ENCODE results near the gene MGAT3. TPM values are rescaled to one million over a fixed set of nuclear protein-coding genes. Genes with fewer than 3 reads are reported as not detected.

MGAT3 gene
- total RNA-seq, 1 experiment from 2014 or later = 0.20 TPM

DNA sequence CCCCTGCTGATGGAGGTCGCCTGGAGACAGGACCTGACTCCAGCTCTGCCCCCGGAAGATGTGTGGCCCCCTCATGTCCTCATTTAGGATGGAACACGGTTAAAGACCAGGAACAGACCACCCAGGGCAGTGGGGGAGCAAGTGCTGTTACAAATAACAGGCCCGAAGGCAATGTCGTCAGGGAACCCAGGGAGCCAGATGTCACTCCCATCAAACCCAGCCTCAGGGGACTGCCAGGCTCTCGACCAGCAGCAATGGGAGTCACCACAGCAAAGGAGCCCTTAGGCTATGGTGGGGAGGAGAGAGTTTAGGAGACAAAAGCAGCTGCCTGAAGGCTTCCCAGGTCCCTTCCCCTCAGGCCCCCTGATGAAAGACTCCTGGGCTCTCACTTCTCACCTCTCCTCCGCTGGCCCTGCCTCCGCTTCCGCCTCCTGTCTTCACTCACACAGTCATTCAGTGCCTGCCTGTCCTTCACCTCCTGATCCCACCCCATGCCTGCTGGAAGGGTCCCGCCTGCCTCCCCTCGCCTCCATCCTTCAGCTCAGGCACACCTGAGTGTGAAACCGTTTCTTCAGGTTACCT, 71.4 kb downstream of the MGAT3 start:
- peaks cover 53% of the 10 kb centered on the region for H3K79me2 ChIP-seq (ENCODE audit: insufficient read depth, low read length)
- peaks cover 18 to 39% of the 10 kb centered on the region in 2 experiments for H3K4me1 ChIP-seq (ENCODE audit: control insufficient read depth in 1 of 2, insufficient read depth in 2 of 2, low read length in 2 of 2)
- no peaks in the 10 kb centered on the region for H3K9me3 ChIP-seq (ENCODE audit: control insufficient read depth in 1 of 2, insufficient read depth in 1 of 2, low read depth in 1 of 2, low read length in 2 of 2)
- no peaks in the 10 kb centered on the region for H3K9me2 ChIP-seq (ENCODE audit: insufficient read depth)
- H3K9ac ChIP-seq (ENCODE audit: low read length) = no peak overlapping the region; the same call in 1 of the 2 replicates
- no peak overlapping the region for H3K4me3 ChIP-seq (replicated peaks in 1 of 2; ENCODE audit: low read depth in 1 of 2, low read length in 2 of 2)
- H4K20me1 ChIP-seq (ENCODE audit: insufficient read depth) = peaks cover 10% of the 10 kb centered on the region; the same call in 1 of the 2 replicates
- H3K4me2 ChIP-seq (ENCODE audit: low read length) = peak overlapping the region; percentile 47; the same call in 1 of the 2 replicates
- BruUV-seq (replicated peaks) = no TSS peak
- peak overlapping the region; percentile 0; the same call in 1 of the 2 replicates for H3K27ac ChIP-seq (ENCODE audit: low read depth, low read length)
- H3K27me3 ChIP-seq (ENCODE audit: insufficient read depth, low read length) = no peaks in the 10 kb centered on the region
- ChIA-PET POLR2A (interaction anchor here (0.9 to 2.2 kb wide), 3 partner anchors 8 to 217 kb away, joined by 3 to 20 read pairs (median 4); partner anchors contain the start of genes ATF4 and MIEF1), RAD21 (ENCODE audit: low non-redundant PET in 1 of 2, low total read pairs in 2 of 2, uncharacterized antibody in 2 of 2, unreplicated experiment in 2 of 2) (interaction anchor here in 1 of 2 experiments (1.1 kb wide), 1 partner anchor 406 kb away, joined by 3 read pairs; no protein-coding TSS in a partner anchor), CTCF (interaction anchor here (1.0 to 2.8 kb wide), 7 partner anchors 10 to 516 kb away, joined by 3 to 86 read pairs (median 7); partner anchors contain the start of gene MIEF1)
- H2AFZ ChIP-seq (ENCODE audit: low read depth, low read length, poor library complexity, severe bottlenecking) = no peak overlapping the region
- TF ChIP-seq YY1 (IDR thresholded peaks at IDR 0.05; ENCODE audit: extremely low read depth, insufficient replicate concordance, low read depth, low read length) (no peak), SRF (IDR thresholded peaks at IDR 0.05; ENCODE audit: low read depth) (no peak), EZH2phosphoT487 (IDR thresholded peaks at IDR 0.05; ENCODE audit: borderline replicate concordance) (no peak), RAD21 (IDR thresholded peaks at IDR 0.05; ENCODE audit: low read depth) (no peak), CBX3 (IDR thresholded peaks at IDR 0.05; ENCODE audit: low read depth) (no peak), ELF1 (IDR thresholded peaks at IDR 0.05; ENCODE audit: borderline replicate concordance, low read depth) (no peak), EGR1 (IDR thresholded peaks at IDR 0.05; ENCODE audit: low read depth) (no peak), EZH2 (IDR thresholded peaks at IDR 0.05) (no peak), SP1 (IDR thresholded peaks at IDR 0.05; ENCODE audit: low read depth) (no peak), ZNF274 (IDR thresholded peaks at IDR 0.05; ENCODE audit: low read depth, low read length) (no peak)
- TF ChIP-seq, protein P1, sequence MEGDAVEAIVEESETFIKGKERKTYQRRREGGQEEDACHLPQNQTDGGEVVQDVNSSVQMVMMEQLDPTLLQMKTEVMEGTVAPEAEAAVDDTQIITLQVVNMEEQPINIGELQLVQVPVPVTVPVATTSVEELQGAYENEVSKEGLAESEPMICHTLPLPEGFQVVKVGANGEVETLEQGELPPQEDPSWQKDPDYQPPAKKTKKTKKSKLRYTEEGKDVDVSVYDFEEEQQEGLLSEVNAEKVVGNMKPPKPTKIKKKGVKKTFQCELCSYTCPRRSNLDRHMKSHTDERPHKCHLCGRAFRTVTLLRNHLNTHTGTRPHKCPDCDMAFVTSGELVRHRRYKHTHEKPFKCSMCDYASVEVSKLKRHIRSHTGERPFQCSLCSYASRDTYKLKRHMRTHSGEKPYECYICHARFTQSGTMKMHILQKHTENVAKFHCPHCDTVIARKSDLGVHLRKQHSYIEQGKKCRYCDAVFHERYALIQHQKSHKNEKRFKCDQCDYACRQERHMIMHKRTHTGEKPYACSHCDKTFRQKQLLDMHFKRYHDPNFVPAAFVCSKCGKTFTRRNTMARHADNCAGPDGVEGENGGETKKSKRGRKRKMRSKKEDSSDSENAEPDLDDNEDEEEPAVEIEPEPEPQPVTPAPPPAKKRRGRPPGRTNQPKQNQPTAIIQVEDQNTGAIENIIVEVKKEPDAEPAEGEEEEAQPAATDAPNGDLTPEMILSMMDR (IDR thresholded peaks at IDR 0.05 in 2 of 3, conservative IDR thresholded peaks at IDR 0.05 in 1 of 3; ENCODE audit: borderline replicate concordance in 1 of 3, insufficient read depth in 1 of 3, low read depth in 2 of 3, low read length in 2 of 3) = no peak
- H3K36me3 ChIP-seq (ENCODE audit: control insufficient read depth in 1 of 2, insufficient read depth in 2 of 2, low read length in 2 of 2) = peaks cover 6 to 37% of the 10 kb centered on the region in 2 experiments; a peak in 3 of 4 replicates
- intact Hi-C loops (cut with micrococcal nuclease) = no loop called here
- ATAC-seq = no peak
- no peak for DNase-seq (ENCODE audit: low read depth, low spot score)

All from HCT116 (cell line).